Measurements from ENCODE around the gene KRTAP5-3. TPM values are rescaled to one million over a fixed set of nuclear protein-coding genes. Genes with fewer than 3 reads are reported as not detected.
"Not testable (repeated sequence)": the region's sequence is repeated elsewhere in the genome, so short reads cannot be mapped to it uniquely, and the experiment has no call there.

Gene KRTAP5-3
- total RNA-seq, 2 donors from 2014 or later, result not detected

DNA sequence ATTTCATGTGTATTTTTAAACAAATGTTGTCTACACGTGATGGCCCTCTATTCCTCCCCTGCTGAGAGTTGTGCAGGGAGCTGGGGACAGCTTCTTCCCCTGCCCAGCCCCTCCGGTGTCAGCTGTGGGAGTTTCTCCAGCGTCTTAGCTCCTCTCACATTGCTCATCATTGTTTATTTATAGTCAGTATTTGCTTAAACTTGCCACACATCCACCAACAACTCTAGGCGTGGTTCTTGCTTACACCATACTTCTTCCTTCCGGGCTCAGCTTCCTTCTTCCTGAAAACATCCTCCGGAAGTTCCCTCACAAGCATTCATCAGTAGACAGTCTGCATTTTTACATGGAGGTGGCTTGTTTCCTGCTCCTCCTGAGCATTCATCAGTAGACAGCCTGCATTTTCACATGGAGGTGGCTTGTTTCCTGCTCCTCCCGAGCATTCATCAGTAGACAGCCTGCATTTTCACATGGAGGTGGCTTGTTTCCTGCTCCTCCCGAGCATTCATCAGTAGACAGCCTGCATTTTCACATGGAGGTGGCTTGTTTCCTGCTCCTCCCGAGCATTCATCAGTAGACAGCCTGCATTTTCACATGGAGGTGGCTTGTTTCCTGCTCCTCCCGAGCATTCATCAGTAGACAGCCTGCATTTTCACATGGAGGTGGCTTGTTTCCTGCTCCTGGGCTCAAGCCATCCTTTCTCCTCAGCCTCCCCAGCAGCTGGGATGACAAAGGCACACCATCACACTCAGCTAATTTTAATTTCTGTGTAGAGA lies 18.9 kb downstream of the KRTAP5-3 start:
- H3K4me3 Mint-ChIP-seq, result peak overlapping the region; percentile 76
- H3K27ac Mint-ChIP-seq, result peak overlapping the region; percentile 83
- peaks cover 13% of the 10 kb centered on the region for H3K4me1 Mint-ChIP-seq
- H3K27me3 Mint-ChIP-seq; H3K9me3 Mint-ChIP-seq; H3K36me3 Mint-ChIP-seq (ENCODE audit: low read depth): not testable (repeated sequence)
- peak; percentile 73 for ATAC-seq (replicated peaks)

- peaks cover 13% of the 10 kb centered on the region for H3K4me1 Mint-ChIP-seq
- no peaks in the 10 kb centered on the region for H3K36me3 Mint-ChIP-seq (ENCODE audit: low read depth)
- H3K9me3 Mint-ChIP-seq, result peaks cover 4% of the 10 kb centered on the region
- no peak overlapping the region for H3K4me3 Mint-ChIP-seq
- no peaks in the 10 kb centered on the region for H3K27me3 Mint-ChIP-seq
- no peak for ATAC-seq (replicated peaks)
- H3K27ac Mint-ChIP-seq, result no peak overlapping the region
Measured at GRCh38 chr11:1586699-1587098, 21.6 kb downstream of the KRTAP5-3 start.

DNA sequence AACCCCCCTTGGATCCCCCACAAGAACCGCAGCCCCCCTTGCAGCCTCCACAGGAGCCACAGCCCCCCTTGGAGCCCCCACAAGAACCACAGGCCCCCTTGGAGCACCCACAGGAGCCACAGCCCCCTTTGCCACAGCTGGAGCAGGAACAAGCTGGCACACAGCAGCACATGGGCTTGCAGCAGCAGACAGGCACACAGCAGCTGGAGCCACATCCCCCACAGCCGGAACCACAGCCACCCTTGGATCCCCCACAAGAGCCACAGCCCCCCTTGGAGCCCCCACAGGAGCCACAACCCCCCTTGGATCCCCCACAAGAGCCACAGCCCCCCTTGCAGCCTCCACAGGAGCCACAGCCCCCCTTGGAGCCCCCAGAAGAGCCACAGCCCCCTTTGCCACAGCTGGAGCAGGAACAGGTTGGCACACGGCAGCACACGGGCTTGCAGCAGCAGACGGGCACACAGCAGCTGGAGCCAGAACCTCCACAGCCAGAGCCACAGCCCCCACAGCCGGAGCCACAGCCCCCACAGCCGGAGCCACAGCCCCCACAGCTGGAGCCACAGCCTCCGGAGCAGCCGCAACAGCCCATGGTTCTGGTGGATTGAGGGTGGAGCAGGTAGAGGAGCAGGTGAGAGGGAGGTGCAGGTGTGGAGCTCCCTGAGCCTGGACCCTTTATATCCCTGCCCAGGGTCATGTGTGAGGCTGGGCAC lies 23.4 kb downstream of the KRTAP5-3 start, which contains the start of gene KRTAP5-1:
TSS of gene KRTAP5-1 (minus strand) at position 623 of the 710 bp plus-strand sequence. CDS start at position 589, 34 bp downstream.
- H3K9me3 Mint-ChIP-seq; H3K4me3 Mint-ChIP-seq; ATAC-seq (replicated peaks); H3K27ac Mint-ChIP-seq; H3K27me3 Mint-ChIP-seq; H3K36me3 Mint-ChIP-seq (ENCODE audit: low read depth): not testable (repeated sequence)
- peaks cover 13% of the 10 kb centered on the region for H3K4me1 Mint-ChIP-seq

DNA sequence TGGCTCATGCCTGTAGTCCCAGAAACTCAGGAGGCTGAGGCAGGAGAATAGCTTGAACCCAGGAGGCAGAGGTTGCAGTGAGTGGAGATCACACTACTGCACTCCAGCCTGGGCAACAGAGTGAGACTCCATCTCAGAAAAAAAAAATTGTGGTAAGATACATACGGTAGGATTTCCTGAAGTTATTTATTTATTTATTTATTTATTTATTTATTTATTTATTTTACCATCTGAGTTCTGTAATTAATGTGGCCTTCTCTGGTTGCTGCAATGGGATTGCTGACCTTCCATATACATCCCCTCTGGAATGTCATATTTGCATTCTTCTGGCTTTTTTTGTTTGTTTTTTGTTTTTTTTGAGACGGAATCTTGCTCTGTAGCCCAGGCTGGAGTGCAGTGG lies 25.4 kb downstream of the KRTAP5-3 start:
- H3K4me3 Mint-ChIP-seq; ATAC-seq (replicated peaks); H3K9me3 Mint-ChIP-seq; H3K27ac Mint-ChIP-seq; H3K27me3 Mint-ChIP-seq; H3K4me1 Mint-ChIP-seq; H3K36me3 Mint-ChIP-seq (ENCODE audit: low read depth): not testable (repeated sequence)

- ATAC-seq (replicated peaks), result no peak
- Mint-ChIP-seq H3K27ac (no peak overlapping the region), H3K36me3 (ENCODE audit: low read depth) (no peaks in the 10 kb centered on the region), H3K4me3 (no peak overlapping the region), H3K9me3 (no peaks in the 10 kb centered on the region), H3K4me1 (no peaks in the 10 kb centered on the region), H3K27me3 (no peaks in the 10 kb centered on the region)
Measured at GRCh38 chr11:1581976-1582375, 26.3 kb downstream of the KRTAP5-3 start.

DNA sequence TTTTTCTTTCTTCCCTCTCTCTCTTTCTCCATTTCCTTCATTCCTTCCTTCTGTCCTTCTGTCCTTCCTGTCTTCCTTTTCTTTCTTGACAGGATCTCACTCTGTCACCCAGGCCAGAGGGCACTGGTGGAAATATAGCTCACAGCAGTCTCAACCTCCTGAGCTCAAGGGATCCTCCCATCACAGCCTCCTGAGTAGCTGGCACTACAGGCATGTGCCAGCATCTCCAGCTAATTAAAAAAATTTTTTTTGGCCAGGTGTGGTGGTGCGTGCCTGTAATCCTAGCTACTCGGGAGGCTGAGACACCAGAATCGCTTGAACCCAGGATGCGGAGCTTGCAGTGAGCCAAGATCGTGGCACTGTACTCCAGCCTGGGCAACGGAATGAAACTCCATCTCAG lies 31.4 kb downstream of the KRTAP5-3 start:
- Mint-ChIP-seq H3K9me3 (no peaks in the 10 kb centered on the region), H3K27me3 (no peaks in the 10 kb centered on the region), H3K36me3 (ENCODE audit: low read depth) (no peaks in the 10 kb centered on the region), H3K27ac (no peak overlapping the region), H3K4me1 (no peaks in the 10 kb centered on the region), H3K4me3 (no peak overlapping the region)
- no peak for ATAC-seq (replicated peaks)

DNA sequence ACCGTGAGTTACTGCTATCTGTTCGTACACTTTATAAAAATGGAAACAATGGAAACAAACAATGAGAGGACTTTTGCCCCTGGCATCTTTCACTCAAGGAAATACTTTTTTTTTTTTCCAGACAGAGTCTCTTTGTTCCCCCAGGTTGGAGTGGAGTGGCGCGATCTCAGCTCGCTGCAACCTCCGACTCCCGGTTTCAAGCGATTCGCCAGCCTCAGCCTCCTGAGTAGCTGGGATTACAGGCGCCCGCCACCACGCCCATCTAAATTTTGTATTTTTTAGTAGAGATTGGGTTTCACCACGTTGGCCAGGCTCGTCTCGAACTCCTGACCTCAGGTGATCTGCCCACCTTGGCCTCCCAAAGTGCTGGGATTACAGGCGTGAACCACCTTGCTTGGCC lies 32.5 kb downstream of the KRTAP5-3 start:
- H3K27me3 Mint-ChIP-seq; H3K27ac Mint-ChIP-seq; H3K4me1 Mint-ChIP-seq; ATAC-seq (replicated peaks); H3K9me3 Mint-ChIP-seq; H3K36me3 Mint-ChIP-seq (ENCODE audit: low read depth): not testable (repeated sequence)
- peak overlapping the region; percentile 30 for H3K4me3 Mint-ChIP-seq

- Mint-ChIP-seq H3K36me3 (ENCODE audit: low read depth) (no peaks in the 10 kb centered on the region), H3K9me3 (no peaks in the 10 kb centered on the region), H3K27ac (no peak overlapping the region), H3K4me1 (no peaks in the 10 kb centered on the region), H3K27me3 (no peaks in the 10 kb centered on the region), H3K4me3 (peak overlapping the region; percentile 30)
- ATAC-seq (replicated peaks), result no peak
Measured at GRCh38 chr11:1574933-1575242, 33.4 kb downstream of the KRTAP5-3 start.

DNA sequence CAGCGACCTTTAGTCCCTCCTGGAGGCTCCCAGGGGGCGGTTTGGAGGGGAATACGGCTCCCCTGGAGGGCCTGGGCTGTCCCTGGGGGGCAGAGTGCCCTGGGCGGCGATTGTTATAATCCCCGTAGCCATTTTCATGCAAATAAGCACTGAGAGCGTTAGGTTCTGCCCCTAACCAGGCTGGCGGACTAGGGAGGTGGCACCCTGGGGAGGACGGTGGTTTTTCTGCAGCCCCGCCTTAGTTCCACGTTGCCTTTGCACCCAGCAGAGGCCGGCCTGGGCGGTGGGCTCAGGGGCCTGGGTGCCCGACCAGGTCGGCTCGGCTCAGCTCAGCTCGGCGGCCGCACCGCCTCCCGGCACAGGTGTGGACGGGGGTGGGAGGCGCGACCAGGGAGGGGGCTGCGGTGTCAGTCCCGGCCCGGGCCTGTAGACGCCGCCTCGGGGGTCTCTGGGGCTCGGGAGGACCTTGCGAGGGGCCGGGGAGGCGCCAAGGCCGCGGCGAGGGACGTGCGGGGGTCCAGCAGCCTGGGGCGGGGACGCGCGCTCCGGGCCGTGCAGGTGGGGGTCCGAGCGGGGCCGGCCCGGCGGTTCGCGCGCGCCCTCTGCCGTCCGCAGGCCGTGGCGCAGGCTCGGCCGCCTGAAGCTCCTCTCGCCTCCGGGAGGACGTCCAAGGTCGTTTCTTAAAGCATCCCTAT lies 33.9 kb downstream of the KRTAP5-3 start:
- no peak overlapping the region for H3K27ac Mint-ChIP-seq
- ATAC-seq (replicated peaks), result peak; percentile 59
- H3K4me3 Mint-ChIP-seq, result peak overlapping the region; percentile 70
- no peaks in the 10 kb centered on the region for H3K27me3 Mint-ChIP-seq
- H3K4me1 Mint-ChIP-seq, result no peaks in the 10 kb centered on the region
- no peaks in the 10 kb centered on the region for H3K36me3 Mint-ChIP-seq (ENCODE audit: low read depth)
- no peaks in the 10 kb centered on the region for H3K9me3 Mint-ChIP-seq

DNA sequence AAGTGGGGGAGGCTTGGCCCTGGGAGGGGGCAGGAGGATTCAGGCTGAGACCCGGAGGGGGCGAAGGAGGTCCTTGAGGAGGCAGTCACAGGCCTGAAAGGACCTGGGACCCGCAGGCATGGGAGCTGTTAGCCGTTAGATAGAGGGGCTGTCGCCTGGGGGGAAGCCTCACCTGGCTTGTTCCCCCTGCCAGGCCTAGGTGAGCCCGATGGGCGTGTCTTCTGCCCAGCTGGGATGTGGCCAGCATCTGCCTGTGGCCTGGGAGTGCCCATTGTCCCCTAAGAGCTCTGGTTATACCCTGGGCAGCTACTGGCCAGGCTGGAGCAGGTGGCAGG lies 34.4 kb downstream of the KRTAP5-3 start:
- H3K36me3 Mint-ChIP-seq (ENCODE audit: low read depth), result no peaks in the 10 kb centered on the region
- no peaks in the 10 kb centered on the region for H3K4me1 Mint-ChIP-seq
- ATAC-seq (replicated peaks), result no peak
- H3K4me3 Mint-ChIP-seq, result peak overlapping the region; percentile 70
- H3K9me3 Mint-ChIP-seq, result no peaks in the 10 kb centered on the region
- H3K27ac Mint-ChIP-seq, result peak overlapping the region; percentile 43
- H3K27me3 Mint-ChIP-seq, result no peaks in the 10 kb centered on the region

- Mint-ChIP-seq H3K4me1 (no peaks in the 10 kb centered on the region), H3K9me3 (no peaks in the 10 kb centered on the region), H3K27ac (peak overlapping the region; percentile 43), H3K27me3 (no peaks in the 10 kb centered on the region), H3K36me3 (ENCODE audit: low read depth) (no peaks in the 10 kb centered on the region), H3K4me3 (peak overlapping the region; percentile 70)
- ATAC-seq (replicated peaks), result peak; percentile 27
Measured at GRCh38 chr11:1573077-1573902, 35.0 kb downstream of the KRTAP5-3 start.

- peak within 1 kb of the TSS; percentile 70 for H3K4me3 Mint-ChIP-seq
Measured at GRCh38 chr11:1572197-1573076, 35.8 kb downstream of the KRTAP5-3 start, which contains the start of gene DUSP8. Gene DUSP8, minus strand, starts transcription at chr11:1572271. Its CDS starts 6,445 bp downstream, at chr11:1565826.

DNA sequence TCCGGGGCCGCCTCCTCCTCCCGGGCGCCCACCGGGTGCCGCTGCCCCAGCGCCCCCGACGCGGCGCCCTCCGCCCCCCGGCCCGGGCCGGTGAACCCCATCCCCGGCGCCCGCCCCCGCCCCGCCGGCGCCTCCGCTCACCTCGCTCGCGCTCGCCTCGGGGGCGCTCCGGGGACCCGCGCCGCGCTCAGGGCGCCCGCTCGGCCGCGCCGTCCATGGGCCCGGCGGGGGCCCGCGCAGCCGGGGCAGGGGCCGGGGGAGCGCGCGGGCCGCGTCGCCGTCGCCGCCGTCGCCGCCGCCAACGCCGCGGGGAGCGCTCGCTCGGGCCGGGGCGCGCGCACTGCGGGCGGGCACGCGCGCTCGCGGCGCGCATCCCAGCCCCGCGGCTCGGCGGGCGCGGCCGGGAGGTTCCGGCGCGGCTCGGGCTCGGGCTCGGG lies 36.5 kb downstream of the KRTAP5-3 start:
- Mint-ChIP-seq H3K27ac (no peak overlapping the region), H3K36me3 (ENCODE audit: low read depth) (no peaks in the 10 kb centered on the region), H3K9me3 (no peaks in the 10 kb centered on the region), H3K27me3 (no peaks in the 10 kb centered on the region), H3K4me1 (no peaks in the 10 kb centered on the region), H3K4me3 (no peak overlapping the region)
- peak; percentile 15 for ATAC-seq (replicated peaks)

More at GRCh38 chr11:1572197-1573076, 35.8 kb downstream of the KRTAP5-3 start, which contains the start of gene DUSP8:
- H3K36me3 Mint-ChIP-seq (ENCODE audit: low read depth), result no peaks in the 10 kb centered on the region
- no peaks in the 10 kb centered on the region for H3K9me3 Mint-ChIP-seq
- no peak within 1 kb of the TSS for H3K27ac Mint-ChIP-seq
- ATAC-seq (replicated peaks), result peak; percentile 79
- no peaks in the 10 kb centered on the region for H3K4me1 Mint-ChIP-seq
- no peaks in the 10 kb centered on the region for H3K27me3 Mint-ChIP-seq
